Measurements from ENCODE around the gene NT5DC2.
A peak's percentile ranks its signal among the peaks of the same experiment; 100 is the strongest.

The NT5DC2 gene

DNA sequence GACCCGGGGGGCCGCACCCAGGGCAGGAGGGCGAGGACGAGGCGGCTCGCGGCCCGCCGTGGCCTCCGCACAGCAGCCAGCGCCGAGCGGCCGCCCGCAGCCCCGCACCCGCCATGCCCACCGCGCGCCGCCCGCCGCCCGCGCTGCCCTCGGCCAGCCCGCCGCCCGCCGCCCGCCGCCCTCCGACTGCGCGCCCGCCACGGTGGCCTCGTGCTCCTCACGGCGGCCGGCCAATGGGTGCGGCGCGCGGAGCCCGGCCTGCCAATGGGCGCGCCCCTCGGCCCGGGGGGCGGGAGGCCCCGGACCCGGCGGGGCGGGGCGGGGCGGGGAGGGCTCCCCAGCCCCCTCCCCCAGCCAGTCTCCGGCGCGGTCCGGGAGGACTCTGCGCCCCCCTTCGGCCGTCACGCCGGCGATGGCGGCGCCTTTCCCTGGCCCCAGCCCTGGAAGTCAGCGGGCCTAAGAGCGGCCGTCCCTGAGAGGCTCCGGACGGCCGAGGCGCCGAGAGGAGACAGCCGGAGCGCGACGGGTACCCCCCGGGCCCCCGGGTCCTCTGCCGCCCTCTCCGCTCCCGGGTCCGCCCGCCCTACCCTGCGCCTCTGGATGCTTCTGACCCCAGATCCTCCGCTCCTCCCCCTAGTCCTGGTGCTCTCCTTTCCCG lies at the start of gene NT5DC2:
Gene NT5DC2, minus strand, starts transcription at position 235 of the 658 bp plus-strand sequence. Its CDS starts 120 bp downstream, at position 115.
- DNase-seq = peak; percentile 30

DNA sequence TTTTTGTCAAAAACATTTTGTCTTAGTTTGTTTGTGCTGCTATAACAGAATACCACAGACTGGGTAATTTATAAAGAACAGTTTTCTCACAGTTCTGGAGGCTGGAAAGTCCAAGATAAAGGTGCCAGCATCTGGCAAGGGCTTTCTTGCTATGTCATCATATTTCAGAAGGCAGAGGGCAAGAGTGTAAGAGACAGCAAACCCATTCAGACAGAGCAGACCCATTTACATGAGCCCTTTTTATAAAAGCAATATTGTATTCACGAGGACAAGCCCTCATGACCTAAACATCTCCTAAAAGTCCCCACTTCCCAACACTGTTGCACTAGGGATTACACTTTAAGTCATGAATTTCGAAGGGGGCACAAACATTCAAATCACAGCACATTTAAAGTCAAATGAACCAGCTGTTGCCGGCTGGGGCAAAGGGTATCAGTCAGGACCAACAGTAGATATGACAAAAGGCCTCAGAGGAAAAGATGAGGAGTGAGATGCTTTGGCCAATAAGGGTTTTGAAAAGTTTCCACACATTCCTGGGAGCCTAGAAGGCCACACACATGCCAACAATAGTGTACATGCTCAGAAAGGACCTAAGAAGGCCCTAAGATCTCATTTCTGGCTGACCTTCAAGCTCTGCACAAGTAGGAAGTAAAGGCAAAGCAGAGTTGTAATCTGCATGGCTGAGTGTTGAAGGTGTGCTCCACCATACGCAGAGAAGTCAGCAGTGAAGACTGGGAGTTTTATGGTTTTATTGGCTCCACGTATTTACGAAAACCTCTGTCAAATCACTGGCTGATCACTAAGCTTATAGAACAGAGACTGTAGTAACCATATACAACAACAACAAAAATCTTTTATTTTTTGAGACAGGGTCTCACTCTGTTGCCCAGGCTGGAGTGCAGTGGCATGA lies 40.7 kb upstream of the NT5DC2 start:
- DNase-seq = no peak

DNA sequence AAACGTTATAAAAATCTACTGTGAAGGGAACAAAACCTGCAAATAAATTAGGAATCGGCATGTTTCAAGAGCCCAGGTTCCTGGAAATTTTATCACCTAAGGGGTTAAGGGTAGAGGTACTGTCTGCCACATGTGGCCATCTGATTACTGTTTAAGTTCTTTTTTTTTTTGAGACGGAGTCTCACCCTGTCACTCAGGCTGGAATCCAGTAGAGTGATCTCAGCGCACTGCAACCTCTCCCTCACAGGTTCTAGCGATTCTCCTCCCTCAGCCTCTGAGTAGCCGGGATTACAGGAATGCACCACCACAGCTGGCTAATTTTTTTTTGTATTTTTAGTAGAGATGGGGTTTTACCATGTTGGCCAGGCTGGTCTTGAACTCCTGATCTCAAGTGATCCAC lies 38.6 kb upstream of the NT5DC2 start:
- DNase-seq = no peak

DNA sequence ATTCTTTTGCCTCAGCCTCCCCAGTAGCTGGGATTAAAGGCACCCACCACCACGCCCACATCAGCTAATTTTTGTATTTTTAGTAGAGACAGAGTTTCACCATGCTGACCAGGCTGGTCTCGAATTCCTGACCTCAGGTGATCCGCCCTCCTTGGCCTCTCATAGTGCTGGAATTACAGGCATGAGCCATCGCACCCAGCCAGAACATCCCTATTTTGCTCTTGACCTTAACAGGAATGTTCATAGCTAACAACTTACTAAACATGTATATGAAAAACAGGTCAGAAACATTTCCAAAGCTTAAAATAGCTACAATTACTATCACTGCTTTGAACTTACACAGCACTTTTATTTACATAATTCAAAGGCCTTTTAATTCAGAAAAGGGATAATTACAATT lies 36.4 kb upstream of the NT5DC2 start:
- no peak for DNase-seq

DNA sequence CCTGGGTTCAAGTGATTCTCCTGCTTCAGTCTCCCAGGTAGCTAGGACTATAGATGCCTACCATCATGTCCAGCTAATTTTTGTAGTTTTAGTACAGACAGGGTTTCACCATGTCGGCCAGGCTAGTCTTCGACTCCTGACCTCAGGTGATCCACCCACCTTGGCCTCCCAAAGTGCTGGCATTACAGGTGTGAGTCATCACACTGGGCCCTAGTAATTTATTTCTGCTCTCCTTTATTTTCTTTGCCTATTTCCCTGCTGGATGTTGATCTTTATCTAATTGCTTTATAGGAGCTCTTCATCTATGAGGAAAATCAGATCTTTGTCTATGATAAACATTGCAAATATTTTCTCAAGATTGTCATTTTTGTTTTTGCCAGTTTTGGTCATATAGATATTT lies 34.4 kb upstream of the NT5DC2 start:
- DNase-seq = no peak

DNA sequence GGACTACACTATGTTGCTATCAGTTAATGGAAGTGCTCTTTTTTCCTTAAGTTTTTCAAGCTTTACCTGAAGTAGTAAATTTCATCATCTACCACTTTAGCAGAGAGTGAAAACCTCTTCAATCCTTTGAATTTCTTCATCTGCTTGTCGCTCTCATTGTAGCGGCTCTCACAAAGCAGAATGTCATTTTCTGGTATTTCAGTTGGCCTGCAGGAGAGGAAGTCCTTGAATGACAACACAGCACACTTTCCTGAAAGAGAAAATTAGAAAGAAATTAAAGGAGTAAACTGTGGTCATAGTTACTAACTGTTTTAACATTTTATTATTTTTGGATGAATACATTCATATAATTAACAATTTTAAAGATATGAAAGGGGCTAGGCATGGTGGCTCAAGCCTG lies 30.3 kb upstream of the NT5DC2 start:
- no peak for DNase-seq

DNA sequence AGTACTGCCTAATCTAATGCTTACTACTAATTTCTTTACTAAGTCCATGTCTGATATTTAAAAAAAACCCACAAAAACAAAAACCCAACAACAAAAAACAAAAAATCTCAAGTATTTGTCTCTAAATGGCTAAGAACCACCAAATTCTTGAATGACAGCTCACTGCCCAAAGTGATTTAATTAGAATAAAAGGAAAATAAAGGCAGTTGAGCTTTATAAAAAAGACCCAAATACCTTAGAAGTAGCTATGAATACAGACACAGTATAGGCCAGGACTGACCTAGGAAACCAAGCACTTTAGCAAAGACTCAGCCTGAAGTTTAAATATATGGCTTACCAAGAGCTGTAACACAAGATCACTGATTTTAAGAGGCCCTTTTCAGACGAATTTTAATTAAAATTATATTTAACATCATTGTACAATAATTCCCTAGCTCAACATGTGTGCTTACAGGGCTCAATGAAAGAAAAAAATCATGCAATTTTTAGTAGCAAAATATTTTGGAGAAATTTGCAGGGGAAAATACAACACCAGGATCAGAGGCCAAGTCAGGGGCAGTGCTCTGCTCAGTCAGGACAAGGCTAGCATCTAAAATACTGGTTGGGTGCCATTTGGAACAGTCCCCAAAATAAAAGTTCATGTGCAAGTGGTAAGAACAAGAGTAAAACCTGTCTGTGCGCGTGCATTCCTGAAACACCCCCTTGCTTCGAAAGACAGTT lies 27.5 kb upstream of the NT5DC2 start:
- DNase-seq = no peak

DNA sequence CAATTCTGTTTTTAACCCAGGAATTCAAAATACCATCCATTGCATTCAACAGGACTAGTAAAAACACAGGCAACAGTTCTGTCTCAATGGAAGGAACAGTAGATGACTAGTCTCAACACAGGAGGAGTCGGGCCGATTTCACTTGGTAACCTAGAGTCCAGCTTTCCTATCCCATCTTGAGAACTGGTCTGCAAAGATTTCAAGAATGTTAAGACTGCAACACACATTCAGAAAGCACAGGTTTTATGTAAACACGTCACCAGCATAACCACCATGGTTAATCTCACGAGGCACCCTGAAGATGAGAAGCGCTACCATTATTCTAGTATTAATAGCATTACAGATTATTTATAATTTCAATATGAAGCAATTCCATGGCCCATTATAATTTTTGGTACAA lies 24.8 kb upstream of the NT5DC2 start:
- no peak for DNase-seq

DNA sequence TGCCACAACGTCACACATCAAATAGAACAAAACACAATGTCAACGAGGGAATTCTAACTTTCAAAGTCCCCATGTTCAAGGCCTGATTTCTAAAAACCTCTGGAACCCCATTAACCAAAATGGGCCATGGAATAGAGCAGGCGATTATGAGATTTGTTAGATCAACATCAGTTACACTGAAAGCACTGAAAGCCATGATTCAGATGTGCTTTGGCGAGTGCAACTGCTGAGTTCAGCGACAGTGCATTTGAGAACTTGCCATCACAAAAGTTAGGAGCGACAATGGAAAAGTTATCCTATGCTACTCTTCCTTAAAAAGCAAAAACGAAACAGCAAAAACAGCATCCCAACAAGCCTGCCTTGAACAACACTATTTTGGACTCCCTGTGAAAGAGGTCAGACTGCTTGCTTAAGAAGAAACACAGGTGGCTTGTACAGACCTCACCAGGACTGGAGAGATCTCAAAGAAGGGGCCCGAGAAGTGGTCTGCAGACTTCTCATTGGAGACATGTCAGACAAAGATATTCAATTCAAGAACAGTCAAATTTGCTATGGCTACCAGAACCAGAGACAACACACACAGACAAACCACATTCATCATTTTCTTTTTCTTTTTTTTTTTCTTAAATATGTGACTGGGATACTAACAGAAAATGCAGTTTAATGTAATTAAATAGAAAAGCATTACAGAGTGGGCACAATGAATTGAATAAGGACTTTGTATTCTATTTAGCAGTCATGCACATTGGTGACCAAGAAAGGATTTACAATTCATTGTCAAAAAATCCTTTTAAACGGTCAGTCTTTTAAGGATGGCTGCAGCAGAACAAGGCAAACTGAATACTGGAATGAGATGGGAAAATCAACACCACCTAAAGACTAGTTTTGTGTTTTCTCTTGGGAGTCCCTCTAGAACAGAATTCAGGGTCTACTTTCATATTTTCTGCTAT lies 23.6 kb upstream of the NT5DC2 start:
- DNase-seq = no peak

DNA sequence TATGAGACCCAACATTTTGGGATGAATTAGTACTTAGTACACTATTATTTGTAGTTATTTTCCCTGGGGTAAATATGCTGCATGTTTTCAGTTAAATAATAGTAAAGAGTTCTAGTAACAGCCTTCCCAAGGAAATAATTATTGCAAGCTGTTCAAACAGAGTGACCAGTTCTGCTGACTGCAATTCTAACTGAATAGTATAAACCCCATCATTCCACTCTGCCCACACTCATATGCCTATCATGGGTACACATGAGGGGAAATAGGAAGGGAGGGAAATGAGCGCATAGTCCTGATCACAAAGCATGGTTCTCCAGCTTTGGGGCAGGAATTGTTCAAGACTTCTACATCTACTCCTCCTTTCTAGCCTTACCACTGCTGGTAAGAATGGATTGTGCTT lies 21.4 kb upstream of the NT5DC2 start:
- no peak for DNase-seq

DNA sequence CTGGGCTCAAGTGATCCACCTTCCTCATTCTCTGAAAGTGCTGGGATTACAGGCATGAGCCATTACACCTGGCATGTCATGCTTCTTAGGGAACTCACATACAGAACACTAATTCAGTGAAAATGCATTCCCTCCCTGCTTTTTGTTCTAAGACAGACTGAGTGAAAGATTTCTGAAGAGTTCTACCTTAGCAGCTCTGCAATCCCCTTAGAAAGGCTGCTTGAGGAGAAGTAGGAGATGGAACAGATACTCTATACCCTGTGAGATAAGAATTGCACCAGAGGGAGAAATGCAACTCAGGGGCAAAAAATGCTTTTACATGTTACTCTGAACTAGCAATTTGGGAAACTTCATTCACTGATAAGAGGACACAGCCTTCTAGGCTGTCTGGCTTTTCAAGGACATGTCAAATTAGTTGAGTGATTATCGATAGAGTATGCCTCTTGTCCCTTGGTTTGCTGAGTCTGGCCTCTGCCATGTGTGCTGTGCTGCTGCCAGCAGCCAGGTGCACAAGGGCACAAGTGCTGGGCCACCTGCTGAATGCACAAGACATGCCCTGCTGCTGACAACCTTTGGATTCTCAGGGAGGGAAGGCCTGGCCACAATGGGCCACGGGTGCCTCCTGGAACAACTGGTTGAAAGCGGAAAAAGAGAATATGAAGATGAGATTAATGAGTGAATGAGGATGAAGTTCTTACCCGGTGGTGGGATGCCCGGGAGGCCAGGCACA lies 20.5 kb upstream of the NT5DC2 start:
- peak; percentile 39 for DNase-seq

DNA sequence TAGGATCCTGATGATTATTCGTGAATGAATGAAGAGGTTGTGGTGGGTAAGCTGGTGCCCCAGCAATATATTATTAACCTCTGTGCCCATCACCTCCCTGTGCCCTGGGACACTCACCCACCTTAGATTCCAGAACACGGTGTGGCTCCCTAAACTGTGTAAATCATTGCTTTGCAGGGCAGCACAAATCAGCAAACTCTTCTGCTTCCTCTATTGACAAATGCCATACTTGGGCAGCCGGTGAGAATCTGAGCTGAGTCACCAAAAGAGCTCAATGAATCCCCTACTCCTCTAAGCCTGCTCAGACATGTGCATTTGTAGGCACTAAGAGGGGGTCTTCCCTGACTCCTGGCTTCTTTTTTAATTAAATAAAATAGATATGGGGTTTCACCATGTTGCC lies 18.4 kb upstream of the NT5DC2 start:
- DNase-seq = no peak

DNA sequence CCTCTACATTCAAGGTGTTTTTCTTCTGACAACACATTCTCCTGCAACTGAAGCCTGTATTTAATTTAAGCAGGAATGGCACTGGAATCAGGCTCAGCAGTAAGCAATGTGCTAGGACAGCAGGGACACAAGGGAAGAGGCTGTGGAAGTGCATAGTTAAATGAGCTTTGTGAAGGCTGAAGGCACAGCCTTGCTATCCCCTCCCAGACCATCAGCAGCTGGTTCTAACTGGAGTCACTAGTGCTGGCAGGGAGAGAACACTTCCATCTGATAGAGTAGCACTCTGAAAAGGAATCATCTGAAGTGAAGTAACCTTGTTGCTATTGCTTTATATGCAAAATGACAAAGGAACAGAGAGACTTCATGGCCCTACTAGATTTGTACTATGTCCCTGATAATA lies 17.5 kb upstream of the NT5DC2 start:
- no peak for DNase-seq

DNA sequence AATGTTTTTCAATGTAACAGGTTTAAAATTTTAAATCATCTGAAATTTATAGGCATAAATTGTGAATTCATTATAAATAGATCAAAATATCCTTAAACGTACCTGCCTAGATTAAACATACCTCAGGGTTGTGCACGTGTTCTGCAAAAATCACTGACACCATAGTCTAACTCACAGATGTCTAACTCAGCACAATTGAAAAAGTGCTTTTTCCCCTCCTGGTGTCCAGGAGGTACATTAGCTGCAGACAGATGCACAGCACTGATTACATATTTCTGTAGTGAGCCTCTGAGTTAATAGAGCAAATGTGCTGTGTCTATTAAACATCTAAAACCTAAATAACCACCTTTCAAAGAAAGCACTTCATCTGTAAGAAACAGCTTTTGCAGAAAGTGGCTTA lies 13.5 kb upstream of the NT5DC2 start:
- DNase-seq = no peak

DNA sequence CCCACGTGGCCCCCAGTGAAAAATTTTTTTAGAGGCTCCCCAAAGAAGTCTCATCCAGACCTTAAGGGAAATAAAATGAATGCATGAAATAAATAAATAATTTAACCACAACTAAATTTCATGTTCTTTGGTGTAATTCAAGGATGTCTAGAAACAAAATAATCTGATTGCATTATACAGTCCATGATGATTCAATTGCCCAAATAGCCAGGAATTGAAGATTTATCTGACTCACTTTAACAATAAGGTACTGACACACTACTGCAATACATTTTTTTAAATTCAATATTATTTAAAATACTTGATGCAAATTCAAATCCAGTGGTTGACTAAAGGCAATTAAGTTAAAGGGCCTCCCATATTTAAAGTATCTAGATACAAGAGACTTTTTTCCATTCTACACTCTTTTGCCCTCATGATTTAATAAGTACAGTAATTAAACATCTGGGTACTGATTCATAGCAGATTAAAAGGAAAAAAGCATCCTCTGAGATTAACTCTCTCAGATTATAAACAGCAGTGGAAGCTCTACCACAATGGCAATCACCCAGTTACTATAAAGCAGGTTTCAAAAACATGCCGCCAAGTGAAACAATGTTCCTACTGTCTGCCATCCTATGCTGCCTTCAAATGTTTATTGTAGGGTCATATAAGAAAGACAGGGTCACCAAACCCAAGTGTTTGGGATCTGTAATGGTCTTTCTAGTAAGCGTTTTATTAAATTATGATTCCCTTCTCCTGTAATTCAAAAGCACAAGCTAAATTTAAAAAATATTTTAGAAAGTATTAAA lies 12.6 kb upstream of the NT5DC2 start:
- DNase-seq = no peak

DNA sequence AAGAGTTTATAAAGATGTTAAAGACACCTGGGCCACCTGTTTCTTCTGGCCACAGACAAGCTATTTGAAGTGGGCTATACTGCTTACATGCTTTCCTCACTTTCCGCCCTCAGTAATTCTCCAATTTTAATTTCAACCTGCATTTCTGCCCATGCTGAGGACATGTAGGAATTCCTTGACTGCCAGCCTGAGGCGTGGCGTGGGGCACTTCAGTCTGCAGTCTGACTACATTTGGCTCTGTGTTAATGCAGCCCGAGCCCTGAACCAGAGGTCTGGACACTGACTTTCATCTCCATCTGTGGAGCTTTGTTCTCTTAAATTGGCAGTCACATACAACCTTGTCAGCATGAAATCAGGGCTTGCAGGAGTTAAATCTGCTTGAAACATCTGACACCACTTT lies 11.3 kb upstream of the NT5DC2 start:
- no peak for DNase-seq

DNA sequence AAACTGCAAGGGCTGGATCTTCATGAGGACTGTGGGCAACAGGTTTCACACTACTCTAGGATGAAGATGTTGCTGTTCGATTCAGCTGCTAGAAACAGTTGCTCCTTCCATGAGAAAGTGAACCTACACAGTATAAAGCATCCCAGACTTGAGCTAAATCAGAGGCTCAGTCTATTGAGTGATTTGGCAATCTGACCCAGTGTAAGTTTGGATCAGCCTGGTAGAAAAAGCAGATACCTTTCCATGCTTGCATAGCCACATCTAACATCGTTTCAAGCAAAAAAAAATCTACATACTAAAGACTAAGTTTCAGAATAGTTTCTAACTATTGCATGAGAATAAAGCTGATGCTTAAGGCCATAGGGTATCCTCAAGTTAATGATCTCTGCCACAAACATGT lies 7.4 kb upstream of the NT5DC2 start:
- DNase-seq = no peak

DNA sequence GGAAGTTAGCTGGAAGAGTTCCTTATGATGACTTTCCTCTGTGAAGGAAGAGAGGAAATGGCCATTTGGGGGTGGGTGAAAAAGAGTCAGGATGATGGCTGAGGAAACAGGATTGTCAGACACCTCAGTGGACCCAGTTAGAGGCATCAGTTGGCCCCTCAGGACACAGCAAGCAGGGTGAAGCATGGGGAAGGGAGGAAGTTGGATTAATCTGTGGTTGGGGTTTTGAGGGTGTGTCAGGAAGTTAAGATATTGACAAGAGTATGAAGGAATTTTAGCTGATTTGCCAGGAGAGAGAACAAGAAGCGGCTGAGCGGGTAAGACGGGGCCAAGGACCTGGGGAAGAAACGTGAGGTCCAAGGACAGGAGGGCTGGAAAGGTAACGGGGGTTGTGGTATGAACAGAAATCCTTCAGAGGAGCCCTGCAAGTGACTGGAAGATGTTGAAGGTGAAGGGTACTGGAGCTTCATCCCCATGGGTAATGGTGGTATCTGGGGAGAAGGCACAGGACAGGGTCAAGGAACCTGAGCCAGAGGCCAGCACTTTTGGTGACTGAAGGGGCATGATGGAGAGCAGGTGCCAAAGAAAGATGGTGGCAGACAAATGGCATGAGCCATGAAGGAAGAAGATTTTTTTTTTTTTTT lies 5.5 kb upstream of the NT5DC2 start:
- DNase-seq = no peak

DNA sequence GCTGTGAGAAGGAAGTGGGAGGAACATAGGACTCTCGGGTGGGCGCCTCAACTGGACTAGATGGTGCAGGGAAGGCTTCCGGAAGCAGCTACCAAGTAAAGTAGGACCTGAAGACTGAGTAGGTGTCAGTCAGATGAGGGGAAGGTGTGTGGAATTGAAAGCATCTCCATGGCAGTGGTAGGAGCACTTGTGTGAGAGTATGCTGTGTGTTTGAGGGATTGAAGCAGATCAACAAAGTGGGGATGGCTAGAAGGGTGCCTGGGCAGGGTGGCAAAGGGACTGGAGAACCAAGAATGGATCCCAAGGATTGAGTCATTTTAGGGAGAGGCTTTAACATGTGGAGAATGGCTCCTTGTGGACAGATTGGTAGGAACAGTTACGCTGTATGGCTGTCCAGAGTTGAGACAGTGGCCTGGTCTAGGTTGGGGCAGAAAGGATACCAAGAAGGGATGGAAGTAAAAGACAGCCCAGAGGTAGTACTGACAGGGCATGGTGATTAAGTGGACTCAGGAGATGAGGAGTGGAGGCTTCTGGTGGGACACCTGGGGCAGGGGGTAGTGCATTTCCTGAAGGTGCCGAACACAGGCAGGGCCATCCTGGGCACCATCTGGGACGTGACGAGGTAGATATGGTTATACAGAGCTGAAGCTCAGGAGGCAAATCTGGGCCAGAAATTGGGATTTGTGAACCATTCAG lies 4.2 kb upstream of the NT5DC2 start:
- no peak for DNase-seq

DNA sequence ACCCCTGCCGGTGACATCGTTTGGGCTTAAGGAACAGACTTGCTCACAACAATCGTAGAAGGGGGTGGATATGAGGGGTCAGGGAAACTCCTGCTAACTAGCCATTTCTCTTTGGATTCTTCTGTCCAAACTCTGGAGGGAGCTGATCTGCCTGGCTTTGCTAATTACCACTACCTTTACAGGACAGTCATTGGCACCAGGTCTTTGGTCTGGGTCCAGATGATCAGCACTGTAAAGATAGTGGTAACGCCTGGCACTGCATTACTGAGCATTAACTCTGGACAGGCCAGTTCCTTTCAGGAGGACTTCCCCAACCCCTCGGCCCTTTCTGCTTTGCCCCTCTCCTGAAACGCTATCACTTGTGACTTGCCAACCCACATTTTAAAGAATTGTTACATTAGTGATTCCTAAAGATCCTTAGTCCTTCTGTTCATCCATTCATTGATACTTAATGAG lies 3.5 kb upstream of the NT5DC2 start:
- DNase-seq = no peak

Data from NCI-H510A treated with DMSO at 0.1 percent for 48 hours (cell line).